IMR-90 (cell line): ENCODE results near the gene ACAT2. TPM values are rescaled to one million over a fixed set of nuclear protein-coding genes. Genes with fewer than 3 reads are reported as not detected.
A peak's percentile ranks its signal among the peaks of the same experiment; 100 is the strongest.

Experiments
- ATAC-seq: fragments of 200-7000 bp; cut with Tn5 transposase; 2 replicates; pipeline ENCODE4 v1.9.1; 2020; ENCODE audit warnings: low read depth, mild to moderate bottlenecking, moderate library complexity
- BruUV-seq: library from RNA; stranded (reverse); fragments of 400-500 nt; replicated peaks from 2 replicates; lab custom pipeline; 2021; lab: Mats Ljungman, UMichigan
- CTCF ChIA-PET: fragments of 300-600 bp; formaldehyde crosslinking; extraction: SDS; loops from one replicate; lab custom pipeline; 2021; ENCODE audit warnings: antibody characterized with exemption; lab: Yijun Ruan, JAX
- POLR2A ChIA-PET: fragments of 300-600 bp; sonication (Branson Sonifier 250); formaldehyde crosslinking; loops from one replicate; lab custom pipeline; 2022; ENCODE audit warnings: antibody characterized with exemption; ENCODE audit not compliant: unreplicated experiment; lab: Charles Lee
- DNase-seq: peaks from one replicate; pipeline ENCODE4 v3.0.0; 2013
- H2AFZ ChIP-seq: replicated peaks from 2 replicates; pipeline ENCODE3; 2013; ENCODE audit warnings: low read length, mild to moderate bottlenecking; ENCODE audit not compliant: poor library complexity
- H2AK5ac ChIP-seq: 2 replicates; pipeline ENCODE4 v1.6.1; 2013; ENCODE audit warnings: low read depth, low read length, inconsistent platforms
- H2AK9ac ChIP-seq: replicated peaks from 2 replicates; pipeline ENCODE3; 2013; ENCODE audit warnings: mild to moderate bottlenecking, low read depth, low read length, moderate library complexity; ENCODE audit not compliant: poor library complexity
- H2BK120ac ChIP-seq: 2 replicates; pipeline ENCODE4 v1.6.1; 2013; ENCODE audit warnings: low read depth, low read length, inconsistent platforms
- H2BK15ac ChIP-seq: 3 replicates; pipeline ENCODE4 v1.6.1; 2013; ENCODE audit warnings: low read depth, low read length, inconsistent platforms
- H2BK20ac ChIP-seq: 2 replicates; pipeline ENCODE4 v1.6.1; 2013; ENCODE audit warnings: low read depth, mild to moderate bottlenecking, inconsistent platforms, low read length, moderate library complexity
- H2BK5ac ChIP-seq: 2 replicates; pipeline ENCODE4 v1.6.1; 2013; ENCODE audit warnings: mild to moderate bottlenecking, low read depth, low read length, inconsistent platforms; ENCODE audit not compliant: poor library complexity, severe bottlenecking
- H3K14ac ChIP-seq: replicated peaks from 2 replicates; pipeline ENCODE4 v1.6.1; 2013; ENCODE audit warnings: low read depth, low read length, inconsistent platforms
- H3K18ac ChIP-seq: 2 replicates; pipeline ENCODE4 v1.6.1; 2013; ENCODE audit warnings: low read depth, low read length, control low read depth
- H3K23ac ChIP-seq: 2 replicates; pipeline ENCODE4 v1.6.1; 2013; ENCODE audit warnings: low read depth, low read length, inconsistent platforms
- H3K27ac ChIP-seq: 2 replicates; pipeline ENCODE4 v1.5.1; 2013; ENCODE audit warnings: mild to moderate bottlenecking, control low read depth, low read length; ENCODE audit not compliant: insufficient read depth
- H3K27me3 ChIP-seq: 2 replicates; pipeline ENCODE4 v1.6.1; 2013; ENCODE audit warnings: low read length; ENCODE audit not compliant: control insufficient read depth, insufficient read depth
- H3K36me3 ChIP-seq: 2 replicates; pipeline ENCODE4 v1.6.1; 2013; ENCODE audit warnings: low read length, mixed read lengths; ENCODE audit not compliant: control insufficient read depth, insufficient read depth
- H3K4ac ChIP-seq: 2 replicates; pipeline ENCODE4 v1.6.1; 2013; ENCODE audit warnings: low read depth, low read length, inconsistent platforms
- H3K4me1 ChIP-seq: 2 replicates; pipeline ENCODE4 v1.6.1; 2013; ENCODE audit warnings: low read length, mixed read lengths; ENCODE audit not compliant: control insufficient read depth, insufficient read depth
- H3K4me2 ChIP-seq: 2 replicates; pipeline ENCODE4 v1.6.1; 2013; ENCODE audit warnings: low read depth, mild to moderate bottlenecking, control low read depth, low read length, moderate library complexity
- H3K4me3 ChIP-seq: 2 replicates; pipeline ENCODE4 v1.5.1; 2013; ENCODE audit warnings: low read depth, mild to moderate bottlenecking, control low read depth, low read length, moderate library complexity; ENCODE audit not compliant: insufficient read depth
- H3K56ac ChIP-seq: 2 replicates; pipeline ENCODE4 v1.6.1; 2013; ENCODE audit warnings: low read length, inconsistent platforms; ENCODE audit not compliant: insufficient read depth; ENCODE audit errors: extremely low read depth
- H3K79me1 ChIP-seq, 2 experiments: 2 replicates each; pipeline ENCODE4 v1.6.1; 2013; ENCODE audit warnings: low read length in 2 of 2, inconsistent platforms in 1 of 2, low read depth in 1 of 2
- H3K9ac ChIP-seq: 2 replicates; pipeline ENCODE4 v1.6.1; 2013; ENCODE audit warnings: low read depth, low read length, control low read depth
- H3K9me1 ChIP-seq: 2 replicates; pipeline ENCODE4 v1.6.1; 2013; ENCODE audit warnings: low read length, inconsistent platforms; ENCODE audit not compliant: insufficient read depth
- H3K9me3 ChIP-seq: 2 replicates; pipeline ENCODE4 v1.6.1; 2013; ENCODE audit warnings: low read length; ENCODE audit not compliant: control insufficient read depth, insufficient read depth
- H4K20me1 ChIP-seq: 2 replicates; pipeline ENCODE4 v1.6.1; 2013; ENCODE audit warnings: low read length, inconsistent platforms; ENCODE audit not compliant: insufficient read depth
- H4K5ac ChIP-seq: 2 replicates; pipeline ENCODE4 v1.6.1; 2013; ENCODE audit warnings: mild to moderate bottlenecking, low read depth, low read length, control low read depth
- H4K8ac ChIP-seq, 2 experiments: 2 replicates each; pipeline ENCODE4 v1.6.1; 2013; ENCODE audit warnings: low read depth in 2 of 2, low read length in 2 of 2, control low read depth in 1 of 2, inconsistent platforms in 1 of 2
- H4K91ac ChIP-seq: 2 replicates; pipeline ENCODE4 v1.6.1; 2013; ENCODE audit warnings: low read depth, low read length, inconsistent platforms; ENCODE audit not compliant: insufficient read depth
- CEBPB ChIP-seq: IDR thresholded peaks from 2 replicates; pipeline ENCODE4 v1.6.1; 2012; ENCODE audit warnings: low read depth, low read length, improper control_type of control experiment
- CTCF ChIP-seq: conservative IDR thresholded peaks from 2 replicates; pipeline ENCODE4 v1.5.1; 2012; ENCODE audit warnings: mild to moderate bottlenecking, low read depth, low read length, improper control_type of control experiment
- MAZ ChIP-seq: IDR thresholded peaks from 2 replicates; pipeline ENCODE4 v1.6.1; 2012; ENCODE audit warnings: low read depth, mild to moderate bottlenecking, low read length, improper control_type of control experiment, moderate library complexity, borderline replicate concordance
- MXI1 ChIP-seq: IDR thresholded peaks from 2 replicates; pipeline ENCODE4 v1.6.1; 2012; ENCODE audit warnings: low read depth, mild to moderate bottlenecking, low read length, moderate library complexity, borderline replicate concordance
- NFE2L2 ChIP-seq: fragments of 150-350 bp; IDR thresholded peaks from 2 replicates; pipeline ENCODE4 v1.6.1; 2016; ENCODE audit warnings: low read depth, mild to moderate bottlenecking, low read length
- POLR2A ChIP-seq: IDR thresholded peaks from 2 replicates; pipeline ENCODE4 v1.6.1; 2012; ENCODE audit warnings: mild to moderate bottlenecking, low read depth, low read length
- RFX5 ChIP-seq: IDR thresholded peaks from 2 replicates; pipeline ENCODE4 v1.8.0; 2012; ENCODE audit warnings: low read depth, mild to moderate bottlenecking, low read length, moderate library complexity
- WGBS, 2 experiments: methylation state at CpG; one replicate each; pipeline versions ENCODE4 v1.1.5 to v1.1.7; 2013; ENCODE audit warnings: missing lambda C conversion rate in 2 of 2; ENCODE audit not compliant: insufficient read length in 1 of 2; ENCODE audit errors: extremely low coverage in 2 of 2; 5-methylcytosine and 5-hydroxymethylcytosine counted together
- dilution Hi-C: fragments of 300-500 bp; cut with HindIII; formaldehyde crosslinking; loops from one replicate; pipeline ENCODE4 v1.14.3; 2018; ENCODE audit warnings: low sequenced_read_pairs; ENCODE audit not compliant: unreplicated experiment
- in situ Hi-C: fragments of 300-500 bp; cut with MboI; formaldehyde crosslinking; loops from 3 replicates; pipeline ENCODE4 v1.14.3; 2019; ENCODE audit warnings: low sequenced_read_pairs, inconsistent platforms, mixed read lengths
- intact Hi-C: fragments of 100-400 bp; cut with micrococcal nuclease; formaldehyde crosslinking; loops from 2 replicates; pipeline ENCODE4 v1.10.0; 2022
- polyA plus RNA-seq, 3 experiments: library from polyadenylated mRNA; depleted of rRNA; stranded (reverse); fragments of >200 nt; gene quantifications; 2 replicates each; pipeline ENCODE4 v1.2.3, GENCODE V29; 2012; ENCODE audit warnings: low replicate concordance in 1 of 3
- total RNA-seq: library from RNA; depleted of rRNA; stranded (reverse); fragments of >200 nt; gene quantifications from 2 replicates; pipeline ENCODE4 v1.2.3, GENCODE V29; 2012

Gene ACAT2
- total and polyA plus RNA-seq, 2 of the 4 experiments (the other 2 are of a cell fraction): 30.5 to 45.2 TPM

DNA sequence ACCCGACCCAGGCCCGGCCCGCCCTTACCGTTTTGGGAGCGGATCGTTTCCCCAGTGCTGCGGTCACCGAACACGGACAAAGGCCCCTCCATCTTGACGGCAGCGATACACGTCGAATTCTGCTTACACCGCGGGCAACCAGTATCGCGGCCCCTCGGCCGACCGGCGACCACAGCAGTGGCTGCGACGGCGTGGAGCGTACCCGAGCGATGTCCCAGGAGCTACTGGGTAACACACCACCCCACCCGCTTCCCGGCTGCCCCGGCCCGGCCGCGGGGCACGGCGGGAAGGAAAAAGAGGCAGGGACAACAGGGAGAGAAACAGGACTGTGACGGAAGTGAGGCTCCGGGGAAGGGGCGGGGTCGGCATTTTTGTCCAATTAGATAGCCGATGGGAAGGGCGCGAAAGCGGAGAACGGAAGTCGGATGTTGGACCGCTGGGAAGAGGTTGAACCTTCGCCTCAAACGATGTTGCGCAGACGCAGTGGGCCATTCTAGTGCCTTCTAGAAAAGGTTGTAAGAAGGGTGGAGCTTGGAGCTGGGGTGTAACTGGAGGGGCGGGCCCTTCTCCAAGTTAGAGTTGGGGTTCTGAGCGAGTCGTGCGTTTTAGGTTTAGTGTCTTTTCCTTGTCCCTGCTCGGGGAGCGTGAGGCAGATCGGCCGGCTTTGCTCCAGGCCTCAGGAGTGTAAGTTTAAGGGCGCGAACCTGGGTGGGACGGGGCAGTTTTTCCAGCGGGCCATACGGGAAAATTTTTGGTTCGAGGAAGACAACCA lies 27.7 kb downstream of the ACAT2 start, which contains the start of gene TCP1:
TSS of gene TCP1 (minus strand) at position 226 of the 772 bp plus-strand sequence. CDS start at position 92, 134 bp downstream.
- Histone ChIP-seq H3K14ac (peak within 1 kb of the TSS; percentile 91), H3K23ac (peak within 1 kb of the TSS; percentile 95), H4K20me1 (peaks cover 16% of the 10 kb centered on the region), H4K91ac (peak within 1 kb of the TSS; percentile 89), H3K9me1 (no peaks in the 10 kb centered on the region), H4K5ac (peak within 1 kb of the TSS; percentile 76), H2AK9ac (peak within 1 kb of the TSS; percentile 98), H2BK5ac (peak within 1 kb of the TSS; percentile 75), H3K27ac (peak within 1 kb of the TSS; percentile 91), H2AK5ac (peak within 1 kb of the TSS; percentile 77), H3K79me1 (peaks cover 13 to 33% of the 10 kb centered on the region in 2 experiments), H3K4me2 (peak within 1 kb of the TSS; percentile 85), H3K4me3 (peak within 1 kb of the TSS; percentile 89), H3K9me3 (no peaks in the 10 kb centered on the region), H4K8ac (peak within 1 kb of the TSS; percentile 74 to 89), H2AFZ (peak within 1 kb of the TSS; percentile 96), H2BK15ac (peak within 1 kb of the TSS; percentile 9; the same call in 1 of the 3 replicates), H3K4me1 (peaks cover 4% of the 10 kb centered on the region), H3K27me3 (no peaks in the 10 kb centered on the region), H3K18ac (peak within 1 kb of the TSS; percentile 30), H2BK20ac (no peak within 1 kb of the TSS), H3K56ac (peak within 1 kb of the TSS; percentile 79), H3K4ac (peak within 1 kb of the TSS; percentile 90), H2BK120ac (peak within 1 kb of the TSS; percentile 54), H3K36me3 (peaks cover 10% of the 10 kb centered on the region), H3K9ac (peak within 1 kb of the TSS; percentile 90)
- POLR2A ChIA-PET: interaction anchor here (0.5 to 1.0 kb wide), 3 partner anchors 26 to 1976 kb away, joined by 3 to 6 read pairs (median 3); no protein-coding TSS in a partner anchor
- WGBS, 2 experiments: 0% methylated on average over 10 of the region's 64 CpGs; no CpG with 5 or more reads in 1 of the 2 experiments
- CTCF ChIA-PET: interaction anchor here (0.7 to 1.3 kb wide), 2 partner anchors 17 to 98 kb away, joined by 3 to 5 read pairs; no protein-coding TSS in a partner anchor
- BruUV-seq: no TSS peak
- in situ Hi-C loops (no loop called here), dilution Hi-C loops (no loop called here), intact Hi-C loops (loop anchor here (1.0 to 2.0 kb wide), 3 partner anchors 62 to 151 kb away; partner anchors contain the start of gene WTAP)
- peak; percentile 99 for DNase-seq
- TF ChIP-seq POLR2A (peak; percentile 95), CTCF (no peak), MAZ (peak; percentile 47; the same call in 1 of the 2 replicates), MXI1 (peak; percentile 90), CEBPB (no peak), NFE2L2 (no peak), RFX5 (no peak)
- peak; percentile 89 for ATAC-seq
